ENCODE results near the gene C9orf50. TPM values are rescaled to one million over a fixed set of nuclear protein-coding genes. Genes with fewer than 3 reads are reported as not detected.

C9orf50 gene
- total and polyA plus RNA-seq, 2 donors (not counting 1 experiment from before 2014, with no cell fraction given) = not detected

DNA sequence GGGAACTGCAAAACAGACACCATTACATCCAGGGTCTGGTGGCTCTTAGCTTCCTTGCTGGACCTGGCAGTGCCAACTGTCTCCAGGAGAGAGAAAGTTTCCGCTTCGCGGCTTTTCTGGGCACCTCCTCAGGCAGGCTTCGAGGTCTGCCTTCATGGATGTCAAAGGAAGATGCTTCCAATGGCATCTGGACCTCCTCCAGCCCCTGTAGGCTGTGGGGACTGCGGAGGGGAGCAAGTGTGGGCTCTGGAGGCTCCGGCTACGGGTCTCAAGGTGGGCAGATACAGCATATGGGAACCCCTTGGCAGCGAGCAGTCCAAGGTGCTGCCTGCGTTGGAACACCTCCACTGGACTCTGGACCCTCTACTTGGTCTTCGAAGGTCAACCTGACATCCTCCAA, 6.0 kb downstream of the C9orf50 start:
- H2AFZ ChIP-seq (ENCODE audit: insufficient read depth, low read depth, low read length, poor library complexity, severe bottlenecking) = no peak overlapping the region
- TF ChIP-seq, protein P1, sequence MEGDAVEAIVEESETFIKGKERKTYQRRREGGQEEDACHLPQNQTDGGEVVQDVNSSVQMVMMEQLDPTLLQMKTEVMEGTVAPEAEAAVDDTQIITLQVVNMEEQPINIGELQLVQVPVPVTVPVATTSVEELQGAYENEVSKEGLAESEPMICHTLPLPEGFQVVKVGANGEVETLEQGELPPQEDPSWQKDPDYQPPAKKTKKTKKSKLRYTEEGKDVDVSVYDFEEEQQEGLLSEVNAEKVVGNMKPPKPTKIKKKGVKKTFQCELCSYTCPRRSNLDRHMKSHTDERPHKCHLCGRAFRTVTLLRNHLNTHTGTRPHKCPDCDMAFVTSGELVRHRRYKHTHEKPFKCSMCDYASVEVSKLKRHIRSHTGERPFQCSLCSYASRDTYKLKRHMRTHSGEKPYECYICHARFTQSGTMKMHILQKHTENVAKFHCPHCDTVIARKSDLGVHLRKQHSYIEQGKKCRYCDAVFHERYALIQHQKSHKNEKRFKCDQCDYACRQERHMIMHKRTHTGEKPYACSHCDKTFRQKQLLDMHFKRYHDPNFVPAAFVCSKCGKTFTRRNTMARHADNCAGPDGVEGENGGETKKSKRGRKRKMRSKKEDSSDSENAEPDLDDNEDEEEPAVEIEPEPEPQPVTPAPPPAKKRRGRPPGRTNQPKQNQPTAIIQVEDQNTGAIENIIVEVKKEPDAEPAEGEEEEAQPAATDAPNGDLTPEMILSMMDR (IDR thresholded peaks at IDR 0.05) = no peak
- no peak for TF ChIP-seq EZH2 (IDR thresholded peaks at IDR 0.05; ENCODE audit: borderline replicate concordance, insufficient read depth, low read depth, low read length, poor library complexity, severe bottlenecking)
- H4K20me1 ChIP-seq (ENCODE audit: control insufficient read depth, insufficient read depth, low read length, poor library complexity, severe bottlenecking) = no peaks in the 10 kb centered on the region
- Mint-ChIP-seq H3K27me3 (peaks cover 13% of the 10 kb centered on the region), H3K4me1 (peaks cover 13% of the 10 kb centered on the region), H3K27ac (no peak overlapping the region), H3K4me3 (no peak overlapping the region), H3K9me3 (ENCODE audit: insufficient read depth) (no peaks in the 10 kb centered on the region)
- ChIA-PET CTCF (interaction anchor here (1.1 to 6.5 kb wide), 5 partner anchors 9 to 475 kb away, joined by 3 to 77 read pairs (median 6); partner anchors contain the start of gene NTMT1), POLR2A (interaction anchor here (0.8 kb wide), 1 partner anchor 475 kb away, joined by 4 read pairs; no protein-coding TSS in a partner anchor)
- no peak overlapping the region for H3K9ac ChIP-seq (ENCODE audit: low read length)
- intact Hi-C loops (cut with micrococcal nuclease) = loop anchor here (5.0 kb wide), 1 partner anchor 128 kb away; no protein-coding TSS in a partner anchor
- 82% methylated on average over 10 of the region's 10 CpGs for WGBS (ENCODE audit: insufficient coverage)
- peaks cover 13% of the 10 kb centered on the region in 2 donors for H3K4me1 ChIP-seq (ENCODE audit: control insufficient read depth in 2 of 2, insufficient read depth in 2 of 2, low read length in 2 of 2)
- H3K27ac ChIP-seq (ENCODE audit: low read length in 2 of 2) = no peak overlapping the region
- H3K27me3 ChIP-seq (replicated peaks in 1 of 4; ENCODE audit: control extremely low read depth in 1 of 4, control insufficient read depth in 3 of 4, insufficient read depth in 4 of 4, low read length in 3 of 4) = peaks cover 0 to 24% (median 5%) of the 10 kb centered on the region in 4 experiments
- no peak for DNase-seq
- H3K4me3 ChIP-seq (ENCODE audit: control extremely low read depth in 1 of 5, extremely low read depth in 1 of 5, insufficient read depth in 1 of 5, low read depth in 2 of 5, low read length in 4 of 5) = no peak overlapping the region
- no peaks in the 10 kb centered on the region for H3K36me3 ChIP-seq (replicated peaks in 1 of 2; ENCODE audit: control extremely low read depth in 1 of 2, control insufficient read depth in 1 of 2, extremely low read depth in 1 of 2, insufficient read depth in 2 of 2, low read length in 1 of 2)
- no peak overlapping the region for H3K4me2 ChIP-seq (replicated peaks; ENCODE audit: low read depth, low read length, poor library complexity, severe bottlenecking)
- H3K9me3 ChIP-seq (ENCODE audit: control extremely low read depth in 1 of 3, control insufficient read depth in 2 of 3, insufficient read depth in 1 of 3, low read length in 2 of 3) = peaks cover 0 to 10% (median 0%) of the 10 kb centered on the region in 3 donors
- no peak for ATAC-seq (ENCODE audit: low read depth)
- H3K79me2 ChIP-seq (ENCODE audit: control insufficient read depth, insufficient read depth, low read length) = no peaks in the 10 kb centered on the region

DNA sequence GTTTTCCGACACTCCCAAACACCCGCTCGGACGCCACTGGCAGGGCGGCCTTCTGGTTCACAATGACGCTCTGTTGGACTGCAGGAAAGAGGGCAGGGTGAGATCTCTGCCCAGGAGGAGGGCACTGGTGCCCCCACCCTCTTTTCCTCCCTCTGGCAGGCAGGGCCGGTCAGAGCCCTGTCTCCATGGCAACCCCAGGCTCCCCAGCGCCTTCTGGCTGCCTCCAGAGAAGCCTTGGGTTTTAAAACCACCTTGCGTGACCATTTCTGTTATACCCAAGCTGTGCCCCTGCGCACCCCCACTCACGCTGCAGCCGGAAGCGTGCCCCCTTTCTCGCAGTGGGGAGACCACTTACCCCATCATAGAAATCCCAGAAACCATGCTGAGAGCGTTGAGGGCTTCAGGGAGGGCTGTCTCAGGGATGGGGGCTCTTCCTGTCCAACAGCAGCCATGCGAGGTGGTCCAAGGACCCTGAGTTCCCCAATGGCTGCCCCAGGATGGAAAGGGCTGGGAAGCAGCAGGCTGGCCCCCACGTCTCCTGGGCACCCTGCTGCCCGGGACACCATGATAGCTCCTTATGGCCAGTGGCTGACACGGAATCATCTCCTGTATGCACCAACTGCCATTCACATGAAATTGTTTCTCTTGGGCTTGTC, 7.3 kb downstream of the C9orf50 start:
- ChIA-PET CTCF (interaction anchor here (1.1 to 6.5 kb wide), 6 partner anchors 10 to 474 kb away, joined by 3 to 77 read pairs (median 16); partner anchors contain the start of gene NTMT1), POLR2A (no interaction called here)
- Histone ChIP-seq H3K79me2 (ENCODE audit: control insufficient read depth, insufficient read depth, low read length) (no peaks in the 10 kb centered on the region), H3K27ac (ENCODE audit: low read length in 2 of 2) (no peak overlapping the region), H3K27me3 (replicated peaks in 1 of 4; ENCODE audit: control extremely low read depth in 1 of 4, control insufficient read depth in 3 of 4, insufficient read depth in 4 of 4, low read length in 3 of 4) (peaks cover 0 to 13% (median 0%) of the 10 kb centered on the region in 4 experiments), H3K4me2 (replicated peaks; ENCODE audit: low read depth, low read length, poor library complexity, severe bottlenecking) (no peak overlapping the region), H4K20me1 (ENCODE audit: control insufficient read depth, insufficient read depth, low read length, poor library complexity, severe bottlenecking) (no peaks in the 10 kb centered on the region), H3K36me3 (replicated peaks in 1 of 2; ENCODE audit: control extremely low read depth in 1 of 2, control insufficient read depth in 1 of 2, extremely low read depth in 1 of 2, insufficient read depth in 2 of 2, low read length in 1 of 2) (no peaks in the 10 kb centered on the region), H3K4me3 (ENCODE audit: control extremely low read depth in 1 of 5, extremely low read depth in 1 of 5, insufficient read depth in 1 of 5, low read depth in 2 of 5, low read length in 4 of 5) (no peak overlapping the region), H3K9ac (ENCODE audit: low read length) (no peak overlapping the region), H3K4me1 (ENCODE audit: control insufficient read depth in 2 of 2, insufficient read depth in 2 of 2, low read length in 2 of 2) (peaks cover 13 to 14% of the 10 kb centered on the region in 2 donors), H2AFZ (ENCODE audit: insufficient read depth, low read depth, low read length, poor library complexity, severe bottlenecking) (no peak overlapping the region), H3K9me3 (ENCODE audit: control extremely low read depth in 1 of 3, control insufficient read depth in 2 of 3, insufficient read depth in 1 of 3, low read length in 2 of 3) (peaks cover 0 to 4% (median 0%) of the 10 kb centered on the region in 3 donors)
- no peak for DNase-seq
- intact Hi-C loops (cut with micrococcal nuclease) = loop anchor here (5.0 kb wide), 1 partner anchor 126 kb away; no protein-coding TSS in a partner anchor
- Mint-ChIP-seq H3K4me3 (no peak overlapping the region), H3K9me3 (ENCODE audit: insufficient read depth) (no peaks in the 10 kb centered on the region), H3K4me1 (peaks cover 15% of the 10 kb centered on the region), H3K27me3 (peaks cover 4% of the 10 kb centered on the region), H3K27ac (no peak overlapping the region)
- TF ChIP-seq EZH2 (IDR thresholded peaks at IDR 0.05; ENCODE audit: borderline replicate concordance, insufficient read depth, low read depth, low read length, poor library complexity, severe bottlenecking) = no peak
- TF ChIP-seq, protein P1 (IDR thresholded peaks at IDR 0.05) = no peak
- 79% methylated on average over 15 of the region's 19 CpGs for WGBS (ENCODE audit: insufficient coverage)
- ATAC-seq (ENCODE audit: low read depth) = no peak

All from B cell (primary cell).